ENCODE data around the gene ATF4.

Gene ATF4

DNA sequence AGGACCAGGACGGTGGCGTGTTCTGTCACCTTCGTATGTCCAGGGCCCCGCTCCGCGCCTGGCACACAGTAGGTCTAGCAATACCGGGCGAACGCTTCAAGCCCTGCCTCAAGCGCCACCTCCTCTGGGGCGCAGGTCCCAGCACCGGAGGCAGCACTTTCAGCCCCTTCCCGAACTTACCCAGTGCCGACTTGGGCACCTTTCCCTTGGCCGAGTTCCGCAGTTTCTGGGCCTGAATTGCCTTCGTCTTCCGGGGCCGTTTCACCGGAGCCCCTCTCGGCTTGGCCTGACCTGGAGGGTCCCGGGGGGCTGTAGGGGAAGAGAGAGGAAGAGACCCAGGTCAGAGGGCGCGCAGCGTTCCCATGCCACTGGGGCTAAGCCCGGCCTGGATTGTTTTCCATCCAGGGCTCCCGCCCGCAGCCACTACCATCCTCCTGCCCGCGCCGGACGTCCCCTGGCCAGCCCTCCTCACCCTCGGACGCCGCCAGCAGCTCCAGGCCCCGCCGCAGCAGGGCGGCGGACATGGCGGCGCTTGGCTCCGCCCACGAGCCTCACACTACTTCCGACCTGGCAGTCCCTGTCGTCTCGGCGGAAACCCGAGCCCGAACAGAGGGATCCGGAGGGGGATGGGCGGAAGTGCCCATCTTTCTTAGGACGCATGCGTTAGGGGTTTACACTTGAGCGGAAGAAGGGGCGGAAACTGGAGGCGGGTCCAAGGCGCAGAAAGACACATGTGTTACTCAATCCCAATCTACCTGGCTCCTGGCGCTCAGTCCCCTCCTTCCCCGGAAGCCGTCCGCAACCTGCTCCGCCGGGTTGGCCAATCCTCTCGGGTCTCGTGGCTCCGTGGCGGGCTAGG lies 12.1 kb downstream of the ATF4 start, which contains the start of gene RPS19BP1:
Gene RPS19BP1 (minus strand): TSS at position 534 of the 859 bp plus-strand sequence. CDS start 10 bp downstream, at position 524.
- peak; percentile 90 for TF ChIP-seq MAX (IDR thresholded peaks at IDR 0.05; ENCODE audit: low read depth, low read length)
- TF ChIP-seq, protein P1, sequence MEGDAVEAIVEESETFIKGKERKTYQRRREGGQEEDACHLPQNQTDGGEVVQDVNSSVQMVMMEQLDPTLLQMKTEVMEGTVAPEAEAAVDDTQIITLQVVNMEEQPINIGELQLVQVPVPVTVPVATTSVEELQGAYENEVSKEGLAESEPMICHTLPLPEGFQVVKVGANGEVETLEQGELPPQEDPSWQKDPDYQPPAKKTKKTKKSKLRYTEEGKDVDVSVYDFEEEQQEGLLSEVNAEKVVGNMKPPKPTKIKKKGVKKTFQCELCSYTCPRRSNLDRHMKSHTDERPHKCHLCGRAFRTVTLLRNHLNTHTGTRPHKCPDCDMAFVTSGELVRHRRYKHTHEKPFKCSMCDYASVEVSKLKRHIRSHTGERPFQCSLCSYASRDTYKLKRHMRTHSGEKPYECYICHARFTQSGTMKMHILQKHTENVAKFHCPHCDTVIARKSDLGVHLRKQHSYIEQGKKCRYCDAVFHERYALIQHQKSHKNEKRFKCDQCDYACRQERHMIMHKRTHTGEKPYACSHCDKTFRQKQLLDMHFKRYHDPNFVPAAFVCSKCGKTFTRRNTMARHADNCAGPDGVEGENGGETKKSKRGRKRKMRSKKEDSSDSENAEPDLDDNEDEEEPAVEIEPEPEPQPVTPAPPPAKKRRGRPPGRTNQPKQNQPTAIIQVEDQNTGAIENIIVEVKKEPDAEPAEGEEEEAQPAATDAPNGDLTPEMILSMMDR (IDR thresholded peaks at IDR 0.05; ENCODE audit: low read depth, low read length): no peak
- peak; percentile 81 for TF ChIP-seq POLR2A (IDR thresholded peaks at IDR 0.05; ENCODE audit: extremely low read depth, insufficient read length)
- TF ChIP-seq MYC (IDR thresholded peaks at IDR 0.05; ENCODE audit: low read depth, low read length): peak; percentile 44
- peak; percentile 99 for DNase-seq (ENCODE audit: low read depth)
- peak within 1 kb of the TSS; percentile 91 for H3K4me3 ChIP-seq (ENCODE audit: low read depth, low read length)

DNA sequence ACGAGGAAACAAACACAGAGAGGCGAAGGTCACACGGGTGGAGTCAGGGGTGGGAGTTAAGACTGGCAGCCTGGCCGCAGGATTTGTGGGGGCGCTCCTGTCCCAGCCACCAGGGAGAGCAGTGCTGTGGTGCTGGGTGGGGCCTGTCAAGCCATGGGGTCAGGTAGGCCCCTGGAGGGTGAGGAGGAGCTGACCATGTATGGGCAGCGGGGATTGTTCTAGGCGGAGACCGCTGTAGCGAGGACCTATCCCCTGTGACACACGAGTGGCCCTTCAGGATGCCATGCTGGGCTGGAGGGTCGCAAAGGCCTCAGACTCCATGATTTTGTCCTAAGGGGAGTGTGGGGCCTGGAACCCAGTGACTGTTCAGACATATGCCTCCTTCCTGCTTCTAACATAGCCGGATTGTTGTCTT lies 13.7 kb downstream of the ATF4 start:
- TF ChIP-seq MAX (IDR thresholded peaks at IDR 0.05; ENCODE audit: low read depth, low read length): no peak
- TF ChIP-seq, protein P1 (IDR thresholded peaks at IDR 0.05; ENCODE audit: low read depth, low read length): no peak
- TF ChIP-seq MYC (IDR thresholded peaks at IDR 0.05; ENCODE audit: low read depth, low read length): no peak
- no peak for TF ChIP-seq POLR2A (IDR thresholded peaks at IDR 0.05; ENCODE audit: extremely low read depth, insufficient read length)
- DNase-seq (ENCODE audit: low read depth): no peak
- H3K4me3 ChIP-seq (ENCODE audit: low read depth, low read length): no peak overlapping the region

DNA sequence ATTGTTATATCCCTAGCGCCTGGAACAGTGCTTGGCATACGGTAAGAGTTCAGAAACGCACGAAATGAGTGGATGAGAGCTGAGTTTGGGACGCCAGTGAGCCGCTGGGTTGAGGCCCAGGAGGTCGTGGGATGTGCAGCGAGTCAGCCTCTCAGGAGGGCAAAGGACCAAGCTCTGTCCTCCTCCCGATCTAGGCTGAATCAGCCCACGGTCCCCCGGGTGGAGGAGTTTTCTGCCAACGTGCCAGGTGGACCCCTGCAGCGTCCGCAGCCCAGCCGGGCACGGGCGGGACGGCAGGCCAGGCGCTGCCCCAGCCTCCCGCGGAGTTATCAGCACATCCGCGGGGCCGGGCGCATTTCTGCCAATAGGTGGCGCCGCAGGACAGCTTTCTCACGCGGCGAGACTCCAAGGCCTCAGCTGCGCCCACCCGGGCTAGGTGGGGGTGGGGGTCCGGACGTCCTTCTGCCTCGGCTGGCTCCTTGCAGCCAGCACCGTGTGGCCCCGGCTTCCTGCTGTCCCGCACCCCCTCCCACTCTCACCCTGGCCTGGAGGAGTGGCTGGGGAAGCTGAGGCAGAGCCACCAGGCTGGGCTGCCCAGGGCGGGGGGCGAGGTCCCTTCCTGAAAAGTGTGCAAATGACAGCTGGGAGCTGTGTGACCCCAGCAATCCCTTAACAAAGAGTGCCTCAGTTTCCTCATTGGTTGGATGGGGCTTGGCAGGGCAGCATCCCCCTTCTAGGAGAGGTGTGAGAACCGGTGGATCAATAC lies 14.4 kb downstream of the ATF4 start:
- peak; percentile 16; the same call in 1 of the 2 replicates for TF ChIP-seq MAX (IDR thresholded peaks at IDR 0.05; ENCODE audit: low read depth, low read length)
- no peak for TF ChIP-seq POLR2A (IDR thresholded peaks at IDR 0.05; ENCODE audit: extremely low read depth, insufficient read length)
- TF ChIP-seq, protein P1 (IDR thresholded peaks at IDR 0.05; ENCODE audit: low read depth, low read length): peak; percentile 58
- TF ChIP-seq MYC (IDR thresholded peaks at IDR 0.05; ENCODE audit: low read depth, low read length): no peak
- peak; percentile 72 for DNase-seq (ENCODE audit: low read depth)

GRCh38 chr22:39535357-39535725 lies 15.0 kb downstream of the ATF4 start:
- no peak for DNase-seq (ENCODE audit: low read depth)
- no peak for TF ChIP-seq MYC (IDR thresholded peaks at IDR 0.05; ENCODE audit: low read depth, low read length)
- TF ChIP-seq, protein P1 (IDR thresholded peaks at IDR 0.05; ENCODE audit: low read depth, low read length): no peak
- H3K4me3 ChIP-seq (ENCODE audit: low read depth, low read length): no peak overlapping the region

More for the DNA sequence above, 14.4 kb downstream of the ATF4 start:
- H3K4me3 ChIP-seq (ENCODE audit: low read depth, low read length): no peak overlapping the region

GRCh38 chr22:39535831-39536449 lies 15.6 kb downstream of the ATF4 start:
- DNase-seq (ENCODE audit: low read depth): no peak
- TF ChIP-seq, protein P1 (IDR thresholded peaks at IDR 0.05; ENCODE audit: low read depth, low read length): no peak
- no peak for TF ChIP-seq MYC (IDR thresholded peaks at IDR 0.05; ENCODE audit: low read depth, low read length)
- TF ChIP-seq POLR2A (IDR thresholded peaks at IDR 0.05; ENCODE audit: extremely low read depth, insufficient read length): no peak
- TF ChIP-seq MAX (IDR thresholded peaks at IDR 0.05; ENCODE audit: low read depth, low read length): no peak
- H3K4me3 ChIP-seq (ENCODE audit: low read depth, low read length): no peak overlapping the region

Data from NB4 (cell line).